Loucy (cell line): Measurements from ENCODE around the gene PHRF1.

Experiments used
- H2AFZ ChIP-seq: fragments of 200-600 bp; sonication (generic); 2 replicates; pipeline ENCODE4 v1.6.0; 2016; ENCODE audit warnings: antibody characterized with exemption, mild to moderate bottlenecking, low read length, moderate library complexity
- H3F3A ChIP-seq: fragments of 200-600 bp; 2 replicates; pipeline ENCODE4 v1.6.0; 2016; ENCODE audit warnings: antibody characterized with exemption, low read depth, mild to moderate bottlenecking
- H3K27me3 ChIP-seq: fragments of 200-600 bp; sonication (generic); 2 replicates; pipeline ENCODE4 v1.6.1; 2014; ENCODE audit warnings: low read length, mild to moderate bottlenecking; ENCODE audit not compliant: insufficient read depth, poor library complexity, severe bottlenecking
- H3K36me3 ChIP-seq: fragments of 200-600 bp; sonication (generic); 2 replicates; pipeline ENCODE4 v1.6.1; 2016; ENCODE audit warnings: low read length; ENCODE audit not compliant: insufficient read depth
- H3K4me1 ChIP-seq: fragments of 200-600 bp; sonication (generic); 2 replicates; pipeline ENCODE4 v1.5.1; 2014; ENCODE audit warnings: low read length, mild to moderate bottlenecking; ENCODE audit not compliant: insufficient read depth, poor library complexity, severe bottlenecking
- H3K4me2 ChIP-seq: fragments of 200-600 bp; sonication (generic); 2 replicates; pipeline ENCODE4 v1.6.0; 2014; ENCODE audit warnings: antibody characterized with exemption, low read length, low read depth, mild to moderate bottlenecking; ENCODE audit not compliant: poor library complexity, severe bottlenecking
- H3K4me3 ChIP-seq: fragments of 200-600 bp; sonication (generic); 2 replicates; pipeline ENCODE4 v1.5.1; 2014; ENCODE audit warnings: low read length, mild to moderate bottlenecking, mixed read lengths; ENCODE audit not compliant: poor library complexity, severe bottlenecking
- H3K79me2 ChIP-seq: fragments of 200-600 bp; sonication (generic); 2 replicates; pipeline ENCODE4 v1.6.1; 2014; ENCODE audit warnings: low read length; ENCODE audit not compliant: insufficient read depth
- H3K9ac ChIP-seq: fragments of 200-600 bp; sonication (generic); 2 replicates; pipeline ENCODE4 v1.6.0; 2014; ENCODE audit warnings: mild to moderate bottlenecking, low read depth, low read length, moderate library complexity; ENCODE audit not compliant: poor library complexity, severe bottlenecking
- H3K9me2 ChIP-seq: fragments of 200-600 bp; sonication (generic); replicated peaks from 2 replicates; pipeline ENCODE4 v1.6.1; 2016; ENCODE audit warnings: low read depth, low read length, mixed read lengths
- H3K9me3 ChIP-seq: fragments of 200-600 bp; sonication (generic); 2 replicates; pipeline ENCODE4 v1.6.1; 2014; ENCODE audit warnings: mild to moderate bottlenecking, antibody characterized with exemption, low read length, low read depth; ENCODE audit not compliant: insufficient read depth
- H4K20me1 ChIP-seq: fragments of 200-600 bp; sonication (generic); 2 replicates; pipeline ENCODE4 v1.6.0; 2014; ENCODE audit warnings: antibody characterized with exemption, low read length, mild to moderate bottlenecking; ENCODE audit not compliant: insufficient read depth, poor library complexity, severe bottlenecking
- EZH2phosphoT487 ChIP-seq: fragments of 200-600 bp; IDR thresholded peaks from 2 replicates; pipeline ENCODE4 v1.6.1; 2018; ENCODE audit warnings: antibody characterized with exemption, mild to moderate bottlenecking, moderate library complexity, borderline replicate concordance
- TF ChIP-seq, protein P1 (sequence below): fragments of 200-600 bp; sonication (generic); conservative IDR thresholded peaks from 2 replicates; pipeline ENCODE4 v1.5.1; 2014; ENCODE audit warnings: mild to moderate bottlenecking, antibody characterized with exemption, low read length

The PHRF1 gene

DNA sequence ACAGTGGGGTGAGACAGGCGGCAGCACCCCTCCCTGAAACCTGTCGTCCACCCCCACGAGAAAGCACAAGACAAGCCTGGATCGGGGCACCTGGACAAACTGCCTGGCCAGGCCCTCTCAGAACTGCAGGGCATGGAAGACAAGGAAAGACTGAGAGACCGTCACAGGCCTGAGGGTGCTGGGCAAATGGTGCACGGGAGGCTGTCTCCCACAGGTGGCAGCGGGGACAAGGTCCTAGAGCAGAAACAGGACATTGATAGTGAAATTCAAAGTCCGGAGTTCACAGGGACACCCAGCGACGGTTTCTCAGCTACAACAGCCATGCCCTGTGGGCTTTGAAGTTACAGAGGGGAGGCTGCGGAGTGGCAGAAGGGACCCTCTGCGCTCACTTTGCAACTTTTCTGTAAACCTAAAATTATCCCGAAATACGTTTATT, 81.4 kb downstream of the PHRF1 start:
- TF ChIP-seq EZH2phosphoT487: no peak
- TF ChIP-seq, protein P1, sequence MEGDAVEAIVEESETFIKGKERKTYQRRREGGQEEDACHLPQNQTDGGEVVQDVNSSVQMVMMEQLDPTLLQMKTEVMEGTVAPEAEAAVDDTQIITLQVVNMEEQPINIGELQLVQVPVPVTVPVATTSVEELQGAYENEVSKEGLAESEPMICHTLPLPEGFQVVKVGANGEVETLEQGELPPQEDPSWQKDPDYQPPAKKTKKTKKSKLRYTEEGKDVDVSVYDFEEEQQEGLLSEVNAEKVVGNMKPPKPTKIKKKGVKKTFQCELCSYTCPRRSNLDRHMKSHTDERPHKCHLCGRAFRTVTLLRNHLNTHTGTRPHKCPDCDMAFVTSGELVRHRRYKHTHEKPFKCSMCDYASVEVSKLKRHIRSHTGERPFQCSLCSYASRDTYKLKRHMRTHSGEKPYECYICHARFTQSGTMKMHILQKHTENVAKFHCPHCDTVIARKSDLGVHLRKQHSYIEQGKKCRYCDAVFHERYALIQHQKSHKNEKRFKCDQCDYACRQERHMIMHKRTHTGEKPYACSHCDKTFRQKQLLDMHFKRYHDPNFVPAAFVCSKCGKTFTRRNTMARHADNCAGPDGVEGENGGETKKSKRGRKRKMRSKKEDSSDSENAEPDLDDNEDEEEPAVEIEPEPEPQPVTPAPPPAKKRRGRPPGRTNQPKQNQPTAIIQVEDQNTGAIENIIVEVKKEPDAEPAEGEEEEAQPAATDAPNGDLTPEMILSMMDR: no peak
- Histone ChIP-seq H3K36me3 (peaks cover 41% of the 10 kb centered on the region; the same call in 1 of the 2 replicates), H3K4me3 (no peak overlapping the region), H2AFZ (no peak overlapping the region), H3F3A (no peaks in the 10 kb centered on the region), H3K9me3 (no peaks in the 10 kb centered on the region), H4K20me1 (no peaks in the 10 kb centered on the region), H3K4me1 (no peaks in the 10 kb centered on the region), H3K9me2 (no peaks in the 10 kb centered on the region), H3K79me2 (no peaks in the 10 kb centered on the region), H3K9ac (no peak overlapping the region), H3K4me2 (no peak overlapping the region), H3K27me3 (no peaks in the 10 kb centered on the region)

DNA sequence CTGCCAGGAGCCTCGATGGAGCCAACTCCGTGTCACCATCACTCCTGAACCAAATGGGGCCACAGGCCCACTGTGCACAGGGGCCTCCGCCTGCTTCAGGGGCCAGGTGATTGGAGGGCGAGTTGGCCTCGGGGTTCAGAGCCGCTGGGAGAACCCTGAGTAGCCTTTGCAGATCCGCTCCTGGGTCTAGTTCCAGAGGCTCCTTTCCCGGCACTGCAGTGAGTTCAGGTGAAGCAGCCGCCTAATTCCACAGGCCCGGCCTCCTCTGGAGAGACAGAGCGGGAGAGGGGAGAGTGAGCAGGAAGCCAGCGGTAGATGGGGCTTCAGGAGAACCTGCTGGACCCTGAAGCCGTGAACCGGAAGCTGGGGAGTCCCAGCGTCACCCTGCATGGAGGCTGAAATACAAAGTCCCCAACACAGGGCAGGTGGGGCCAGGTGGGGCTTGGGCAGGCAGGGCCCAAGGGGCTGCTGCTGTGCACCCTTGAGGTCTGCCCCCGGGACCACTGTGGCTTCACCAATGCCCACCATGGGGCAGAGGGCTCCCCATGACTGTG, 83.3 kb downstream of the PHRF1 start:
- no peaks in the 10 kb centered on the region for H3K27me3 ChIP-seq
- no peak overlapping the region for H3K9ac ChIP-seq
- TF ChIP-seq, protein P1: no peak
- no peak for TF ChIP-seq EZH2phosphoT487
- no peaks in the 10 kb centered on the region for H3K79me2 ChIP-seq
- H2AFZ ChIP-seq: no peak overlapping the region
- H3K4me2 ChIP-seq: no peak overlapping the region
- H3K9me3 ChIP-seq: no peaks in the 10 kb centered on the region
- H3K4me1 ChIP-seq: no peaks in the 10 kb centered on the region
- no peaks in the 10 kb centered on the region for H4K20me1 ChIP-seq
- no peak overlapping the region for H3K4me3 ChIP-seq
- H3F3A ChIP-seq: no peaks in the 10 kb centered on the region
- peaks cover 42% of the 10 kb centered on the region; the same call in 1 of the 2 replicates for H3K36me3 ChIP-seq
- H3K9me2 ChIP-seq: no peaks in the 10 kb centered on the region

GRCh38 chr11:660281-660680, 84.0 kb downstream of the PHRF1 start:
- Histone ChIP-seq H3K4me2 (no peak overlapping the region), H3F3A (no peaks in the 10 kb centered on the region), H3K9ac (no peak overlapping the region), H3K9me2 (no peaks in the 10 kb centered on the region), H3K9me3 (no peaks in the 10 kb centered on the region), H3K27me3 (no peaks in the 10 kb centered on the region), H4K20me1 (no peaks in the 10 kb centered on the region), H3K4me3 (no peak overlapping the region), H2AFZ (no peak overlapping the region), H3K36me3 (peaks cover 42% of the 10 kb centered on the region; the same call in 1 of the 2 replicates), H3K79me2 (no peaks in the 10 kb centered on the region), H3K4me1 (no peaks in the 10 kb centered on the region)
- no peak for TF ChIP-seq EZH2phosphoT487
- TF ChIP-seq, protein P1: no peak
